Psoas muscle (tissue), 8 donors: Measurements from ENCODE around the gene ITCH. TPM values are rescaled to one million over a fixed set of nuclear protein-coding genes. Genes with fewer than 3 reads are reported as not detected.

Experiments
- ATAC-seq, 4 donors: fragments of 200-7000 bp; cut with Tn5 transposase; one replicate each; pipeline ENCODE4 v1.9.1; 2020; ENCODE audit warnings: moderate library complexity in 3 of 4, mild to moderate bottlenecking in 2 of 4
- DNase-seq, 2 donors: peaks; one replicate each; pipeline ENCODE4 v3.0.0-alpha.2; 2020
- H3K27ac ChIP-seq: fragments of 200-600 bp; one replicate; pipeline ENCODE4 v1.8.0; 2022
- H3K27me3 ChIP-seq, 3 donors: fragments of 200-600 bp in 1 of 3; one replicate each; pipeline versions ENCODE4 v1.6.1 to v1.8.0; 2013 to 2022; ENCODE audit warnings: low read length in 2 of 3, mild to moderate bottlenecking in 2 of 3, moderate library complexity in 1 of 3; ENCODE audit not compliant: insufficient read depth in 3 of 3
- H3K36me3 ChIP-seq, 2 donors: fragments of 200-600 bp in 1 of 2; one replicate each; pipeline versions ENCODE4 v1.6.1 to v1.8.0; 2013 to 2022; ENCODE audit warnings: low read depth in 1 of 2, mild to moderate bottlenecking in 1 of 2, moderate library complexity in 1 of 2; ENCODE audit not compliant: insufficient read depth in 1 of 2
- H3K4me1 ChIP-seq: fragments of 200-600 bp; one replicate; pipeline ENCODE4 v1.8.0; 2022
- H3K4me3 ChIP-seq: fragments of 200-600 bp; one replicate; pipeline ENCODE4 v1.8.0; 2022; ENCODE audit warnings: mild to moderate bottlenecking
- H3K9me3 ChIP-seq: fragments of 200-600 bp; one replicate; pipeline ENCODE4 v1.8.0; 2022
- WGBS, 3 donors: extraction: QIAGEN DNeasy Blood & Tissue Kit; methylation state at CpG; one replicate each; pipeline versions ENCODE4 v1.1.6 to v1.1.7; 2013; 5-methylcytosine and 5-hydroxymethylcytosine counted together
- intact Hi-C, 2 donors: fragments of 100-400 bp; cut with DNase I; formaldehyde crosslinking; loops; one replicate each; pipeline versions ENCODE4 v1.11.0 to v1.14.2; 2022
- polyA plus RNA-seq, 3 donors: library from polyadenylated mRNA; stranded (reverse); fragments of 200-250 nt; gene quantifications; one replicate each; pipeline ENCODE4 v1.2.3, GENCODE V29; 2013
- total RNA-seq, 4 donors: library from RNA; stranded (reverse); fragmentation: NEBNext Ultra II Directional in 2 of 4; extraction: Animal tissue kit (Norgen Biotek cat#: 25700) in 2 of 4; gene quantifications; one replicate each; pipeline versions ENCODE4 v1.2.1 to v1.2.4, GENCODE V29; 2021 to 2023
- TF ChIP-seq, protein P1 (sequence below): fragments of 200-600 bp; IDR thresholded peaks from one replicate; pipeline ENCODE4 v1.8.0; 2022; ENCODE audit warnings: antibody characterized with exemption
- donor health status: healthy with polysubstance abuse.
- donor health status: DM: no; HTN: no; CAD: no; lungs with moderate emphysema.
- donor health status: Bipolar disorder and iron deficiency.
- donor health status: healthy.
- donor health status: DM: yes; HTN: yes; CAD: no.
- donor health status: DM: no; HTN: no; CAD: no.
- donor health status: DM: no; HTN: no; CAD: no.
- donor health status: DM: yes; HTN: yes; CAD: no.

Gene ITCH
- total and polyA plus RNA-seq, 7 donors: 10.1 to 50.3 (median 36.9) TPM

DNA sequence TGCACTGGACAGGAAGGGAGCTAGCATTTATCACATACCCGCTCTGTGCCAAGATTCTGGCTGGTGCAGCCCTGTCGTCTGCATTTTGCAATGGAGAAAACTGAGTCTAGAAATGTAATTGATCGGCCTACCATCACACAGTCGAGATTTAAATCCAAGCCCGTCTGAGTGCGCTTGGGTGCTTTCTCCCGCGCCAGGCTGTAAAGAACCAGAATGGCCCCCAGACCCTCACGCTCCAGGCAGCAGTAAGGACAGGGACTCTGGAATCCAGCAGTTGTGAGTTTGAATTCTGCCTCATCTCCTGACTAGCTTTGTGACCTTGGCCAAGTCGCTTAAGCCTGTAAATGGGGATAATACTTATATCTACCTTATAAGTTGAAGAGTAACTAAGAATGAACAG, 163.9 kb downstream of the ITCH start:
- H3K27me3 ChIP-seq: no peaks in the 10 kb centered on the region
- H3K36me3 ChIP-seq: peaks cover 0 to 52% of the 10 kb centered on the region in 2 donors
- H3K4me3 ChIP-seq: no peak overlapping the region
- TF ChIP-seq, protein P1, sequence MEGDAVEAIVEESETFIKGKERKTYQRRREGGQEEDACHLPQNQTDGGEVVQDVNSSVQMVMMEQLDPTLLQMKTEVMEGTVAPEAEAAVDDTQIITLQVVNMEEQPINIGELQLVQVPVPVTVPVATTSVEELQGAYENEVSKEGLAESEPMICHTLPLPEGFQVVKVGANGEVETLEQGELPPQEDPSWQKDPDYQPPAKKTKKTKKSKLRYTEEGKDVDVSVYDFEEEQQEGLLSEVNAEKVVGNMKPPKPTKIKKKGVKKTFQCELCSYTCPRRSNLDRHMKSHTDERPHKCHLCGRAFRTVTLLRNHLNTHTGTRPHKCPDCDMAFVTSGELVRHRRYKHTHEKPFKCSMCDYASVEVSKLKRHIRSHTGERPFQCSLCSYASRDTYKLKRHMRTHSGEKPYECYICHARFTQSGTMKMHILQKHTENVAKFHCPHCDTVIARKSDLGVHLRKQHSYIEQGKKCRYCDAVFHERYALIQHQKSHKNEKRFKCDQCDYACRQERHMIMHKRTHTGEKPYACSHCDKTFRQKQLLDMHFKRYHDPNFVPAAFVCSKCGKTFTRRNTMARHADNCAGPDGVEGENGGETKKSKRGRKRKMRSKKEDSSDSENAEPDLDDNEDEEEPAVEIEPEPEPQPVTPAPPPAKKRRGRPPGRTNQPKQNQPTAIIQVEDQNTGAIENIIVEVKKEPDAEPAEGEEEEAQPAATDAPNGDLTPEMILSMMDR: no peak
- H3K27ac ChIP-seq: peak overlapping the region; percentile 79
- no peak for DNase-seq
- WGBS, 3 donors: 88 to 93% (median 89%) methylated on average over 10 of the region's 10 CpGs
- H3K4me1 ChIP-seq: peaks cover 46% of the 10 kb centered on the region
- no peak for ATAC-seq
- no peaks in the 10 kb centered on the region for H3K9me3 ChIP-seq
- intact Hi-C loops: loop anchor here in 1 of 2 donors (10.0 kb wide), 1 partner anchor 332 kb away; no protein-coding TSS in a partner anchor

GRCh38 chr20:34528921-34529297, 165.8 kb downstream of the ITCH start:
- Histone ChIP-seq H3K4me3 (no peak overlapping the region), H3K27ac (peak overlapping the region; percentile 25), H3K9me3 (no peaks in the 10 kb centered on the region), H3K4me1 (peaks cover 32% of the 10 kb centered on the region), H3K36me3 (peaks cover 0 to 61% of the 10 kb centered on the region in 2 donors), H3K27me3 (no peaks in the 10 kb centered on the region)
- DNase-seq (no peak), ATAC-seq (peak; percentile 11 to 38 (median 18))
- intact Hi-C loops: loop anchor here in 1 of 2 donors (10.0 kb wide), 1 partner anchor 334 kb away; no protein-coding TSS in a partner anchor
- TF ChIP-seq, protein P1: no peak
- 60 to 66% (median 62%) methylated on average over 5 of the region's 5 CpGs for WGBS, 3 donors

DNA sequence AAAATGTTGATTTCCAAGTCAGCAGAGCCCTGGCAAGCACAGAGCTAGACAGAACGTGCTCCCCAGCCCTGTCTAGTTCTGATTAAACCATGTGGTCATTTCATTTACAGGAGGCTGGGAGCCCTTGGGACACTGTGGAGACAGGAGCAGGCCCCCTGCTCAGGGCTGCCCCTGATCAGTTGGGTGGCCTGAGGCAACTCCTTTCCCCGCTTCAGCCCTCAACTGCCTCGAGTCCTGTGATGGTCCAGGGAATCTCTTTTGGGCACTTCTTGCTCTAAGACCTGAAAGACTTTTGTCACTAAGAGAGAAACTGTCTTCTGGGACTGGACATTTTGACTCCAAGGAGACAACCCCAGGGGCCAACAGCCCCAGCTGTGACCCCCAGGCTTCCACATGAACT, 166.7 kb downstream of the ITCH start:
- no peak overlapping the region for H3K27ac ChIP-seq
- intact Hi-C loops: loop anchor here in 1 of 2 donors (10.0 kb wide), 1 partner anchor 335 kb away; no protein-coding TSS in a partner anchor
- no peaks in the 10 kb centered on the region for H3K9me3 ChIP-seq
- H3K4me3 ChIP-seq: no peak overlapping the region
- peaks cover 4 to 70% of the 10 kb centered on the region in 2 donors for H3K36me3 ChIP-seq
- peaks cover 24% of the 10 kb centered on the region for H3K4me1 ChIP-seq
- TF ChIP-seq, protein P1: no peak
- ATAC-seq: no peak
- DNase-seq: no peak
- H3K27me3 ChIP-seq: no peaks in the 10 kb centered on the region
- 78 to 87% (median 81%) methylated on average over 3 of the region's 3 CpGs for WGBS, 3 donors

DNA sequence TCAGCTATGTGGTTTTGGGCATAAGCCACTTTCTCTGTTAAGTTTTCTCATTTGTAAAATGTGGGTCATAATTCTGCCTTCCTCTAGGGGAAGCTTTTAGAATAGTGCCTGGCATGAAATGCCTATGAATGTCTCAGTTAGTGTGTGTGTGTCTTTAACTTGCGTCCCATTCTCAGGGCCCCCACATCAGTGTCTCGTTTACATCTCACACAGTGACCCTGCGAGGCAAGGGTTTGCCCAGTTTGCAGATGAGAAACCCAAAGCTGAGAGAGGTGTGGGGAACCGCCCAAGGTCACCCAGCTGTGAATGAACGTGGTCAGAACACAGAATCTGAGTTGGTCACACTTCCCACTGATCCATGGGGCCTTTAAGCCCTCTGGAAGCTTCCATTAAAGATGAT, 167.3 kb downstream of the ITCH start:
- no peaks in the 10 kb centered on the region for H3K9me3 ChIP-seq
- H3K4me1 ChIP-seq: peaks cover 21% of the 10 kb centered on the region
- intact Hi-C loops: no loop called here
- ATAC-seq: no peak
- TF ChIP-seq, protein P1: no peak
- no peaks in the 10 kb centered on the region for H3K27me3 ChIP-seq
- H3K27ac ChIP-seq: no peak overlapping the region
- WGBS, 3 donors: 81 to 86% (median 82%) methylated on average over 5 of the region's 5 CpGs
- no peak for DNase-seq
- H3K36me3 ChIP-seq: peaks cover 5 to 76% of the 10 kb centered on the region in 2 donors
- no peak overlapping the region for H3K4me3 ChIP-seq
